ENCODE data around the gene FIBCD1. TPM values are rescaled to one million over a fixed set of nuclear protein-coding genes. Genes with fewer than 3 reads are reported as not detected.

The FIBCD1 gene
- total RNA-seq, 1 experiment from 2014 or later: 14.6 TPM

DNA sequence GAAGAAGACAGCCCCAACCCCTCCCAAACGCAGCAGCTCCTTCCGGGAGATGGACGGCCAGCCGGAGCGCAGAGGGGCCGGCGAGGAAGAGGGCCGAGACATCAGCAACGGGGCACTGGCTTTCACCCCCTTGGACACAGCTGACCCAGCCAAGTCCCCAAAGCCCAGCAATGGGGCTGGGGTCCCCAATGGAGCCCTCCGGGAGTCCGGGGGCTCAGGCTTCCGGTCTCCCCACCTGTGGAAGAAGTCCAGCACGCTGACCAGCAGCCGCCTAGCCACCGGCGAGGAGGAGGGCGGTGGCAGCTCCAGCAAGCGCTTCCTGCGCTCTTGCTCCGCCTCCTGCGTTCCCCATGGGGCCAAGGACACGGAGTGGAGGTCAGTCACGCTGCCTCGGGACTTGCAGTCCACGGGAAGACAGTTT is 54.9 kb downstream of the FIBCD1 start:
- DNase-seq (ENCODE audit: extremely low read depth, low read depth): no peak

DNA sequence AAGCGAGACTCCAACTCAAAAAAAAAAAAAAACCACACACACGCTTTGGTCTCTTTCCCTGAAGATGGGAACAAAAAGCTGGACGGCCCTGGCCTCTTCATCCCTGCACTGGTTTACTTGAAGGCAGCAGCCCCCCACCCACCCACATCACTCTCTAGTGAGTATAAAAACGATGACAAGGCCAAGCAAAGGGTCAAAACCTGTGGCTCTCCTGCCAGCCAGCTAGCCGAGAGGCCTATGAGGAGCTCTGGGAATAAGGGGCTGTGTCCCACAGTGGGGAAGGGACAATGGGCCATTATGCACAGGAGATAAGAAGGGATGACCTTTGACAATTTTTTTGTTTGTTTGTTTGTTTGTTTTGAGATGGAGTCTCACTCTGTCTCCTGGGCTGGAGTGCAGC is 55.6 kb downstream of the FIBCD1 start:
- DNase-seq (ENCODE audit: extremely low read depth, low read depth): no peak

DNA sequence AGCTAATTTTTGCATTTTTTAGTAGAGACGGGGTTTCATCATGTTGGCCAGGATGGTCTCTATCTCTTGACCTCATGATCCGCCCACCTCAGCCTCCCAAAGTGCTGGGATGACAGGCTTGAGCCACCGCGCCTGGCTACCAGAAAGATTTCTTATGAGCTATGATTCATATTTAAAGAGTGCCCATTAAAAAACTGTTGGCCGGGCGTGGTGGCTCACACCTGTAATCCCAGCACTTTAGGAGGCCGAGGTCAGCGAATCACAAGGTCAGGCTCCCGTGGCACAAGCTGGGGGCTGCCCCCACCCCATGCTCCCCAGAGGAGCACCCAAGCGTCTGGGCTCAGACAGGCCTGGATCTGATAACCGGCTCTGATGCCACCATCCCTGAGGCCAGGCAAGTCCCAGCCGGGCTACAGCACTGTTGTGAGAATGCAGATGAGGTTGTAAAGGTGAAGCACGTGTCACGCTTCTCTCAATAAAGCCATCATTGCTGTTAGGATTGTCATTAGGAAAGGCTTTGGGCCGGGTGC is 56.3 kb downstream of the FIBCD1 start:
- no peak for DNase-seq (ENCODE audit: extremely low read depth, low read depth)

DNA sequence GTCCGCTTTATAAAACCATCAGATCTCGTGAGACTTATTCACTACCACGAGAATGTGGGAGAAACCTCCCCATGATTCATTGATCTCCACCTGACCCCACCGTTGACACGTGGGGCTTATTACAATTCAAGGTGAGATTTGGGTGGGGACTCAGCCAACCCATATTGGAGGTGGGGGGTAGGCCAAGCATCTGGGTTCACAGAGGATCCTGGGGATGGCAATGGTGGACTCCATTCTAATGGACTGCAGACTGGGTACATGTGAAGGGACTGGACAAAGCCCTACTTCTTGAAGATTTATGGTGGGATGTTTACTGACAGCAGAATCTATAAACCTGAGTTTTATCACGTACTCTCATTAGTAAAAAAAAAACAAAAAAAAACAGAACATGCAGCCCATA is 57.5 kb downstream of the FIBCD1 start:
- no peak for DNase-seq (ENCODE audit: extremely low read depth, low read depth)

DNA sequence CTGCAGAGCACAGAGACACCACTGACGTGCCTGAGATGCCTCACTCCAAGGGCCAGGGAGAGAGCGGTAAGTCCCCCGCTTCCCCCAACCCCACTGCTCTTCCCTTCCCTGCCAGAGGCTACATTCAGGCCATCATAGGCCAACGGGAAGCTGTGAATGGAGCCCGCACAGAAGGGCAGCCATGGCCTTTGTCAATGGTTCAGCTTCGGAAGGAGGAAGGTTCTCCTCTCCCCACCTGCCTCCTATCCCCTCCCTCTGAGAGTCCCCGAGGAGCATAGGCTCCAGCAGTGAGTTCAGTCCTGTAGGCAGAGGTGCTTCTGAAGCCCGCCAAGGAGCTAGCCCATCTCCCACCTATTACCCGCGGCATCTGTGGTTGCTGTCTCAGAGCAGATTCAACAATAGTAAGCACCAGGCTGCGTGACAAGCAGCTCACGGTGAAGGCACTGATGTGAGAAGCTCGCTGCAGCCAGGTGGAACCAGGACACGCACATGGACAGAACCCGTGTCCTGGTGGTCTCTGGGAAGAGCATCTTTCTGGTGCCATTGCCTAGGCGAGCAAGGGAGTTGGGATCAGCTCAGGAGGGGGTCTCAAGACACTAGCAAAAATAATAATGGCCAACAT is 58.3 kb downstream of the FIBCD1 start:
- no peak for DNase-seq (ENCODE audit: extremely low read depth, low read depth)

DNA sequence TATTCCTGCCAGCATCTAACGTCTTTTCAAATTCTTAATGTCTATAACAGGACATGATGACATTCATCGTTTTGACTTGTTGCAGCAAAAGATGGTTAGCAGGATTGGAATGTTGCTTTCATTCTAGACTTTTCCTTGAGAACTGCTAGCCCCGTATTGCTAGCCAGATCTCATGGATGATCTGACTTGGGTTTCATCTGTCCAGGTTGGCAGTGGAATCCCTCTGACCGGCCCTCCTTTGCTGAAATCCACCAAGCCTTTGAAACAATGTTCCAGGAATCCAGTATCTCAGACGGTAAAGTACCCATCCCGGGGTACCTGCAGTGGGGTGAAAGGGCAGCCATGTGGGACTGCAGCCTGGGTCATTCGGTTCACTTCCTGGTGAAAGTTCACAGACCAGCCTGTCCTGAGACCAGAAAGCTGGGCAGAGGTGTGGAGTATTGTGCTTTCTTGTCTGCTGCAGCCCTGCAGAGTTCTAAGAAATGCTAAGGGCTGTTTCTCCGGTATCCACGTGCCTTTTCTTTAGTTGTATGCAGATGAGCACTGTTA is 59.1 kb downstream of the FIBCD1 start:
- DNase-seq (ENCODE audit: extremely low read depth, low read depth): no peak

DNA sequence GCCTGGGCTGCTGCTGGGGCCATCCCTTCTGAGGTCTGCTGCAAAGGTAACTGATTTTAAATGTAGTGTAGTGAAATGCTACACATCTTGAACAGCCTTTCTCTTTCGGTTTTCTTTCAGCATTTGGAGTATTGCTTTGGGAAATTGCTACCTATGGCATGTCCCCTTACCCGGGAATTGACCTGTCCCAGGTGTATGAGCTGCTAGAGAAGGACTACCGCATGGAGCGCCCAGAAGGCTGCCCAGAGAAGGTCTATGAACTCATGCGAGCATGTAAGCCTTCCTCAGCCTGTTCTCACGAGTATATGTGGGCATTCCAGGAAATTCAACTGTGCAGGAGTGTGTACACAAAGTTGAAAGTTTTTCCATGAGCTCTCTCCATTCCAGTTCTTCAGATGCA is 60.8 kb downstream of the FIBCD1 start:
- DNase-seq (ENCODE audit: extremely low read depth, low read depth): no peak

DNA sequence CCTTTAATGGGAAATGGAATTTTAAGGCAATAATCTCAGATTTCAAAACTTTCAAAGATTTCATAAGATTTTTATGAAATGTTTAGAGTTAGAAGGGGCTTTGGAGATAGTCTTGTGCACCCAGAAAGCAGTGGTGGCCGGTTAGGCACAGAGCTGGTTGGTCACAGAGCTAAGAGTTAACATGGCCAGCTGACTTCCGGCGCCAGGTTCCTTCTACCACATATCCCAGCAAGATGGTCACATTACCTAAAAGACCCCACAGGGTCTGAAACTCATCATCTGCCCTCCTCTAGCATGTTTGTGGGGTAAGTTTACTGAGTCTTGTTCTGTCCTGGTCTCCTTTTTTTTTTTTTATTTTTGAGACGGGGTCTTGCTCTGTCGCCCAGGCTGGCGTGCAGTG is 61.7 kb downstream of the FIBCD1 start:
- DNase-seq (ENCODE audit: extremely low read depth, low read depth): no peak

DNA sequence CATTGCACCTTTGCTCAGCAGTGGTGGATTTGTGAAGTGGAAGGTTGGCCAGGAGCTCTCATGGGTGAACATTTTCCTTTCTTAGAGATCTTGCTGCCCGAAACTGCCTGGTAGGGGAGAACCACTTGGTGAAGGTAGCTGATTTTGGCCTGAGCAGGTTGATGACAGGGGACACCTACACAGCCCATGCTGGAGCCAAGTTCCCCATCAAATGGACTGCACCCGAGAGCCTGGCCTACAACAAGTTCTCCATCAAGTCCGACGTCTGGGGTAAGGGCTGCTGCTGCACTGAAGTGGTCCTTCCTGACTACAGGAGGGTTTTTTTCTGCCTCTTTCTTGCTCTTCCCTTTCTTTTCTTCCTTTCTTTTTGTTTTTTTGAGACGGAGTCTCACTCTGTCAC is 64.3 kb downstream of the FIBCD1 start:
- DNase-seq (ENCODE audit: extremely low read depth, low read depth): no peak

DNA sequence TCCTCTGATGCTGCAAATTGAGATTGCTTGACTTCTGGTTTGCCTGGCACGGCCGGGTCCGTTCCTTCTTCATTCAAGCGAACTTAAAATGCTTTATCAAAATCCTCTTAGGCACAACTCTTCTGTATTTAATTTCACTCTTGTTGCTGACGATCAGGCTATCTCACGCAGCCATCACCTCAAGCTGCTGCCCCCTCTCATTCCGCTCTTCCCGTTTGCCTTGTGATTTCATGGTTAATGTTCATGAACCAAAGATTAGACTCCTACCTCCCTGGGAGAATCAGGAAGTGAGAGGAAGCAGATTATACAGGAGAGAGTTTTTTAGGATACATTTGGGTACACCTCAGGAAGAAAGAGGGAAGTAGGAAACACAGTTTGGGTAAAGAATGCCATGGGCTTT is 65.1 kb downstream of the FIBCD1 start:
- DNase-seq (ENCODE audit: extremely low read depth, low read depth): no peak

DNA sequence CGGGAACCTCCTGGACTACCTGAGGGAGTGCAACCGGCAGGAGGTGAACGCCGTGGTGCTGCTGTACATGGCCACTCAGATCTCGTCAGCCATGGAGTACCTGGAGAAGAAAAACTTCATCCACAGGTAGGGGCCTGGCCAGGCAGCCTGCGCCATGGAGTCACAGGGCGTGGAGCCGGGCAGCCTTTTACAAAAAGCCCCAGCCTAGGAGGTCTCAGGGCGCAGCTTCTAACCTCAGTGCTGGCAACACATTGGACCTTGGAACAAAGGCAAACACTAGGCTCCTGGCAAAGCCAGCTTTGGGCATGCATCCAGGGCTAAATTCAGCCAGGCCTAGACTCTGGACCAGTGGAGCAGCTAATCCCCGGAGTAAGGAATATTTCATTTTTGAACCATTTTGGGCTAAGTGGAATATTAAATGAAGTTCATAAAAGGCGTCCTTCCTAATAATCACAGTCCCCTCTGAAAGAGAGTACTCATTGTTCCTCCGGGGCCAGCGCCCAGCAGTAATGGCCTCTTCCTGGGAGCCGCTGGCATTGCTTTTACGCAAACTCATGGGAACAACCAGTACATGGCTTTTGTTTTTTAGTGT is 66.0 kb downstream of the FIBCD1 start:
- no peak for DNase-seq (ENCODE audit: extremely low read depth, low read depth)

DNA sequence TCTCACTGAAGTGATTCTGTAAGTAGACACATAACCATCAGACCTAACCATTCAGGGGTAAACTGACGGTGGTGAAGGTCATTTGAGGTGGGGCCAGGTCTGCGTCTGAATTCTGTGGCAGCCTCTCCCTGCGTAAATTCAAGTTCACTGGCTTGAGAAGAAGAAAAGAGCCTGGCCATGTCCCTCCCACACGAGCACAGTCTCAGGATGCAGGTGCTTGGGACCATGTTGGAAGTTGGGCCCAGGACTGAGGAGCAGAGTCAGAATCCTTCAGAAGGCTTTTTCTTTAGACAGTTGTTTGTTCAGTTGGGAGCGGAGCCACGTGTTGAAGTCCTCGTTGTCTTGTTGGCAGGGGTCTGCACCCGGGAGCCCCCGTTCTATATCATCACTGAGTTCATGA is 66.5 kb downstream of the FIBCD1 start:
- DNase-seq (ENCODE audit: extremely low read depth, low read depth): no peak

DNA sequence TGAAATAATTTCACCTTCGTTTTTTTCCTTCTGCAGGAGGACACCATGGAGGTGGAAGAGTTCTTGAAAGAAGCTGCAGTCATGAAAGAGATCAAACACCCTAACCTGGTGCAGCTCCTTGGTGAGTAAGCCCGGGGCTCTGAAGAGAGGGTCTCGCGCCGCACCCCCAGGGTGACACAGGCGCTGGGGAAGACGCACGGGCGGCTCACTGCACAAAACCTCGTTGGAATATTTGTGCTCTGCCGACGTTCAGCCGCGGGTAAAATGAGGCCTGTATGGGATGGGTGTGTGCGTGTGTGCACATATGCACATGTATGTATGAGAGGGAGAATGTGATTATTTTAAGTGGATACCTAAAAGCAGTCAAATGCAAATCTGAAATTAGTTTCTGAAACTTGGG is 67.0 kb downstream of the FIBCD1 start:
- no peak for DNase-seq (ENCODE audit: extremely low read depth, low read depth)

DNA sequence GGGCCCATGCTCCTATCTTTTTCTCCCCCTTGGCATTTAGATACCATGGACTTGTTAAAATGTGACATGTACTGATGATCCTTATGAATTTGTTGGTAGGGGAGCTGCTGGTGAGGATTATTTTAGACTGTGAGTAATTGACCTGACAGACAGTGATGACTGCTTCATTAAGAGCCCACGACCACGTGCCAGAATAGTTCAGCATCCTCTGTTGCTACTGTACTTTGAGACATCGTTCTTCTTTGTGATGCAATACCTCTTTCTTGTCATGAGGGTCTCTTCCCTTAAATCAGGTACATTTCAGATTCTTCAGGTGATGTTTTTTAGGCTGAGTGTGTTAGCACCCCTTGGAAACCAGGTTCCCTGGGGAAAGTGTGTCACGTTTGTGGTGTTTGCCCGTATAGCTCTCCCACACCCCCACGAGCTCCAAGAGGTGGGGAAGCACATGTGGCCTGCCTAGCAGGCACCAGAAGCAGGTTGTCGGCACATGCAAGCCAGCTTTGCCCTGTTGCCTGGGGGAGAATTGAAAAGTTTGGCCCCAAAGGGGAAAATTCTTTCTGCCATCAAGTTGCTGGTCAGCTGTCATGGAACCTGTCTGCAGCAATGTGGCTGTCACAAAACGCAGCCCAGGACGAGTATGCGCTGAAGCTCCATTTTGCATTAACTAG is 67.5 kb downstream of the FIBCD1 start:
- no peak for DNase-seq (ENCODE audit: extremely low read depth, low read depth)

DNA sequence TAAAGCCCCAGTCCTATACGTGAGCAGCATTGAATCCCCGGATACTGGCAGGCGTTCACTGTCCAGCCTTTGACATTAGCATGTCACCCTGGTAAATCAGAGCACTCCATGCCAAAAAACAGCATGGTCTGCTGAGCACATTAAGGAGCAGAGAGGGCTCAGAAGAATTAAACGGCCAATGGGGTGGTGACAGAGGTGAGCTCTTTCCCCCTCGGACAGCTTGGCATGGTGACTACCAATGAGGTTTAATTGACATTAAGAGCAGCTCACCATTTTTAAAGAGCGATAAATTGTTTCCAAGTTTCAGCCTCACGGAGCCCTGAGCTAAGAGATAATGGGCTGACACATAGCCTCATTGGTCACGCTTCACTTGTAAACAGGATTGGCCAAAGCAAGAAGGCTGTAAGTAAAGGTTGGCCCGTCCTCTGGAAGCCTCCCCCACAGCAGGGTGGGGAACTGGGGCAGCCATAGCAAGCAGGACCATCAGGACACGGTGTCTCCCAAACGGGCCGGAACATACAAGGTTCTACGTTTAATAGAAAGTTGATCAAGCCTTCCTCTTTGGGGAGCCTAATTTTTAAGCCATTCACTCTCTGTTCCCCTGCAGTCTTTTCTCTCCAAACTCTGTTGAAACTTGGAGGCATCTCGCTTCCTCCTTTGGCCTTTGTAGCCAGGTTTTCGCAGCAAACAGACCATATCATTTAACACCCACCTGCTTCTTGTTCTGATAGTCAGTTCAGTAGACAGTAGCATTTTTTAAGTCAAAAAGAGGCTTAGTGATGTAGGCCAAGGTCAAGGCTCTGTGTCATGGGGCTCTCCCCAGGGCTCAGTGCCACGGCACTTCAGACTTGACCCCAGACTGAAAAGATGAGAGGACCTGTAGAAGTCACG is 68.3 kb downstream of the FIBCD1 start:
- DNase-seq (ENCODE audit: extremely low read depth, low read depth): no peak

DNA sequence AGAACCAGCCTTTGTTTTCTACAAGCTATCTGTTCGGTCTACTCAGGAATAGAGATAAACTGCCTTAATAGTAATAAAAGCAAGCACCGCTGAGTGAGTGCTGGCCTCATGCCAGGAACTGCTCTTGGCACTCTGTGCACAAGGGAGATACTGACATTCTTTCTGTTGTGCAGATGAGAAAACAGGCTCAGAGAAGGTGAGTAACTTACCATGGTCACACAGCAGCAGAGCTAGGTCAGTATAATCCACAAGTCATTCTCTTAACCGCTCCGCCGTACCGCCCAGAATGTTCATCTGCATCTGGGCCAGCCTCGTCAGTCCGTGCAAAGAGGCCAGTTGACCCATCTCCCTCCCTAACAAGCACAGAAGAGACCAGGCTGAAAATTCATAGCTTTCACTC is 69.8 kb downstream of the FIBCD1 start:
- no peak for DNase-seq (ENCODE audit: extremely low read depth, low read depth)

DNA sequence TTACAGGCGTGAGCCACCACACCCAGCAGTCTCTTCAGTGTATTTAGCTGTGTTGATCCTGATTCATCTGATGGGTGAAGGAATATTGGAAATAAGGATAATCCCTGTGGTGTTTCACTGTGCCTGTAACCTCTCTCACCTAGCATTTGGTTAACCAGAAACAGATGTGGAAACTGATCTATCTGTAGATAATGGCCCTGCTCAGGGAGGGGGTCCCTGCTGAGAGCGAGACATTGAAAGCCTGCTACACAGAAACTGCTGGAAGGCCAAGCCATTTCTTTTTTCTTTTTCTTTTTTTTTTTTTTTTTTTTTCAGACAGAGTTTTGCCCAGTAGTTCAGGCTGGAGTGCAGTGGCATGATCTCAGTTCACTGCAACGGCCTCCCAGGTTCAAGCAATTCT is 70.8 kb downstream of the FIBCD1 start:
- no peak for DNase-seq (ENCODE audit: extremely low read depth, low read depth)

DNA sequence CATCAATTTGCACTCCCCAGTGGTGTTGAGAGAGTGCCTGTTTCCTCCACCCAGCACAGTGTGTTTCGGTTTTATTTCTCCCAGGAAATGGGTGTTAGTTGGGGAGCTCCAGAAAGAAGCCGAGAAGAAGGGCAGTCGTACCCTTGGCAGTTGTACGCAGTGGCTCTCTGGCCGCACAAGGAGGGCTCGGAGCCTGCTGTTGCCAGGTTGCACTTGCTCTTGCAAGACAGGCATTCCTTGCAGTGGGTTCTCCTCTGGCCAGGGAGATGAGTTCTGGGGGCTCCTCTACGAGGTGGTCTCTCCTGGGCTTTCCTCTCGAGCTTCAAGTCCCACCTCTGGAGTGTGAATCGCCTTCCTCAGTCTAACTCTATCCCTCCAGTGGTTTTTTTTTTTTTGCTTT is 71.5 kb downstream of the FIBCD1 start:
- DNase-seq (ENCODE audit: extremely low read depth, low read depth): no peak

DNA sequence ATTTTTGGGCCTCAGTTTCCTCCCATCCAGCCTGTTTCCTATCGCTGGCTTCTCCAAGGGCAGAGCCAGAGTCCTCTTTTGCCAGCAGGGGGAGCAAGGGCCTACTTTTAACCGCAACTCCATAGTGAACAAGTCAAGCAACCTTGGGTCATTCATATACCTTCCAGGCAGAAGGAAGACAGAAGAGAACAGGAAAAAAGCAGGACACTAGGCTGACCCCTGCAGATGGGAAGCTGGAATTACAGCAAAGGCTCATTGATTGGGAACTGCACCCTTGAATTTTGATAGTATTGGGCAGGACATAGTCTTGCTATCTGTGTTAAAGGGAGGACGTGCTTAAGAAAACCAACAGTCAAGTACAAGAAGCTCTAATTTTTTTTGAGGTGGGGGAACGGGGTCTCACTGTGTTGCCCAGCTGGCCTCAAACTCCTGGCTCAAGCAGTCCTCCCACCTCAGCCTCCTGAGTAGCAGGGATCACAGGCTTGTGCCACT is 72.5 kb downstream of the FIBCD1 start:
- DNase-seq (ENCODE audit: extremely low read depth, low read depth): peak; percentile 93

DNA sequence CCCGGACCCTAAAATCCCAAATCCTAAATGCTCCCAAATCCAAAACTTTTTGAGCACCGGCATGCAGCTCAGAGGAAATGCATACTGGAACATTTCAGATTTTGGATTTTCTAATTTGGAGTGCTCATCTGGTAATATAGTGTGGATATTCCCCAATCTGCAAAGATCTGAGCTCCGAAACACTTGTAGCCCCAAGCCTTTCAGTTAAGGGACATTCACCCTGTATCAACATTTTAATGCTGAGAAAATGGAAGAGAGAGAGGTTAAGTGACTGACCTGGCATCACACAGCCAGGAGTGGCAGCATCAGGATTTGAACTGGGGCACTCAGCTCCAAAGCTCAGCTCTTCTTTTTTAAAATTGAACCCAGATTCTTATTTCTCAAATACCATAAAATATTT is 73.1 kb downstream of the FIBCD1 start:
- DNase-seq (ENCODE audit: extremely low read depth, low read depth): no peak

DNA sequence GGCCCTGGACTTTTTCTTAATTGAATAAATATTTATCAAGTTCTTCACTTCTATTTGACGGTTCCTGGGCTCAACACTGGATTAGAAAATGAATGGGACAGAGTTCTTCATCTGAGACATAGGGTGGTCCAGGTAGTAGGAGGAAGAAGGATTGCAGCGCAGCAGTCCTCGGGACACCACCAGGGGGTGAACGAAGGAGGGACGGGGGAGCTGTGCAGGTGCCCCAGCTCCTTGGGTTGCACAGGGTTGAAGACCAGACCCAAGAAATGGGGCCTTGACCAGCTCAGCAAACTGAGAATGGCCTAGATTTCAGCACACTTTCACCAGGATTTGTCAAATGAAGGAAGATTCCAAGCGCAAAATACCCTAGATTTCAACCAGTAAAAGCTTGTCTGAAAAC is 74.5 kb downstream of the FIBCD1 start:
- no peak for DNase-seq (ENCODE audit: extremely low read depth, low read depth)

Data from NCI-H460 (cell line).